HUDEP-2 (cell line): Measurements from ENCODE around the gene COMMD1.
"Not testable (repeated sequence)": the region's sequence is repeated elsewhere in the genome, so short reads cannot be mapped to it uniquely, and the experiment has no call there.

ENCODE experiments used
- DNase-seq, 76 experiments: peaks; one replicate each; lab custom pipeline; 2025; ENCODE audit not compliant: unreplicated experiment in 76 of 76; lab: John Stamatoyannopoulos, UW

The COMMD1 gene

DNA sequence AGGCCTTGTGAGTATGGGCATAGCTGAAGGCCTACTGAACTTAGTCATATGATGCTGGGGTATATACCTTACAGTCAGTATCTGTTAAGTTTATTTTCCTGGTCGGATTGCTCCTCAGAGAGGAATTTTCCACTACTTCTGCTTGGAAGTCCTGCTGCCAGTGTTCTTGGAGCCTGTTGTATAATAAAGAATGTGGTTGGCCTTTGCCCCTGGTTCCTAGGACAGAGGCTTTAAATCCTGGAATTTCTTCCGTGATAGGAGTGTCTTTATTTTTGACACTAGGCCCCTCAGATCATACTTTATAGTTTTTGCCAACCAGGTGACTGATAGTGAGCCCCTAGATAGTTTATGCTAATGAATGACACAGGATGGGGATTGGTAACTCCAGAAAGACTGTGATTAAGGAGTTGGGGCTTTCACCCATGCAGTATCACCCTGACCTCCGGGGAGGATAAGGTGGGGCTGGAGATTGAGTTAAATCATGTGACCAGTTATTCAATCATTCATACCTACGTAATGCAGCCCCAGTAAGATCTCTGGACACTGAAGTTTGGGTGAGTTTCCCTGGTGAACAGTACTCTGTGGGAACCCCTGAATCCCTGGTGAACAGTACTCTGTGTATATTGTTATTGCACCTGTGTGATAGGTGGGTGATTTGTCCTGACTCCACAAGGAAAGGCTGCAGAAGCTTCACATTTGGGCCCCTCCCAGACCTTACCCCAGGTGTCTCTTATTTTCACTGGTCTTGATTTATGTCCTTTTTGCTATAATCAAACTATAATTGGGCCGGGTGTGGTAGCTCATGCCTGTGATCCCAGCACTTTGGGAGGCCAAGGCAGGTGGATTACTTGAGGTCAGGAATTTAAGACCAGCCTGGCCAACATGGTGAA is 56.9 kb downstream of the COMMD1 start:
- DNase-seq: no peak

GRCh38 chr2:61966087-61966727 is 60.7 kb downstream of the COMMD1 start:
- no peak for DNase-seq

DNA sequence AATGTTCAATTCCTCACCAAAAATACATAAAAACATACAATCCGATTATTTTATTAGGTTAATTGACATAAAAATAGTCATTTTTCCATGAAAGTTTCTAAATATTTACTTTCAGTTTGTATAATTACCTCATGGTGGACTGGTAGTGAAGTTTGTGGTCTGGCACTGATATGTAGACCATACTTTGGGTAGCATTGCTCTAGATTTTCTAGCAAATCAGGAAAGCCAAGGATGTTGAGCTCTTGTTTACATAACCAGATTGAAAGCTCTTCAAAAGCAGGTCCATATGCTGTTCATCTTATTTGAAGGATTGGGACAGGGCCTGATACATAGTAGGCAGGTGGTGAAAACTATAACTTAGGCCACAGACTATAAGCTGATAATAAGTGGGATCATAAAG is 61.8 kb downstream of the COMMD1 start:
- no peak for DNase-seq

- no peak for DNase-seq
Observed at GRCh38 chr2:61969376-61969775, 63.9 kb downstream of the COMMD1 start.

GRCh38 chr2:61970807-61971556 is 65.5 kb downstream of the COMMD1 start:
- DNase-seq: no peak

- DNase-seq: peak in 49 of 76 experiments; percentile 5 to 69 (median 29)
Observed at GRCh38 chr2:61978522-61978921, 73.0 kb downstream of the COMMD1 start.

DNA sequence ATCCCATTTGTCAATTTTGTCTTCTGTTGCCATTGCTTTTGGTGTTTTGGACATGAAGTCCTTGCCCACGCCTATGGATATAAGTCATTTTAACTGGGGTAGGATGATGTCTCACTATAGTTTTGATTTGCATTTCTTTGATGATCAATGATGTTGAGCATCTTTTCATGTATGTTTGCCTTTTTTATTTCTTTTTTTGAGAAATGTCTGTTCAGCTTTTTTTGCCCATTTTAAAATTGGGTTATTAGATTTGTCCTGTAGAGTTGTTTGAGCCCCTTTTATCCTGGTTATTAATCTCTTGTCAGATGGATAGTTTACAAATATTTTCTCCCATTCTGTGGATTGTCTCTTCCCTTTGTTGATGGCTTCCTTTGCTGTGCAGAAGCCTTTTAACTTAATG is 75.3 kb downstream of the COMMD1 start:
- DNase-seq: no peak

- no peak for DNase-seq
Observed at GRCh38 chr2:61984682-61985081, 79.2 kb downstream of the COMMD1 start.

- peak in 47 of 76 experiments; percentile 2 to 69 (median 40) for DNase-seq
Observed at GRCh38 chr2:61988462-61989366, 83.2 kb downstream of the COMMD1 start.

DNA sequence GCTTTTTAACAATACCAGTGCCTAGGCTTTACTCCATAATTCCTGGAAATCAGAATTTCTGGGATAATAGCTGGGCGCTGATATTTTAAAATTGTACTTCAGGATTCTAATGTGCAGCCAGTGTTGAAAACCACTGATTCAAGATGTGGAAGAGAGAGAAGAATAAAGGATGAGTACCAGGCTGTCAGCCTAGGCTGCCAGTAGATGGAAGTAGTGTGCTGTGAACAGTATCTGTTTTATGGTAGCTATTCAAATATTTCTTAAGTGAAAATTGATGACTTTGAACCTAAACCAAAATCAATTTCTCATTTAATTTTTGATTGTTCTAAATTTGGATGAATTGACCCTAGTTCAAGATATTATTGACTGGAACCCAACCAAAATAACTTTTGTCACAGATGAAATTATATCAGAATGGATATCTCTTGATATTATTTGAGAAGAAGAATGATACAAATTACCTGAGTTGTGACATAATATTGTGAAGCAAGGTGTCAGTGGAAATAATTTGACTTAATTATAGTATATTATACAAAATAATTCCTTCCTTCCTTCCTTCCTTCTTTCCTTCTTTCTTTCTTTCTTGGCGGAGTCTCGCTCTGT is 88.0 kb downstream of the COMMD1 start:
- DNase-seq: peak in 27 of 76 experiments; percentile 2 to 49 (median 21)

- DNase-seq: no peak
Observed at GRCh38 chr2:61994531-61994930, 89.1 kb downstream of the COMMD1 start.

DNA sequence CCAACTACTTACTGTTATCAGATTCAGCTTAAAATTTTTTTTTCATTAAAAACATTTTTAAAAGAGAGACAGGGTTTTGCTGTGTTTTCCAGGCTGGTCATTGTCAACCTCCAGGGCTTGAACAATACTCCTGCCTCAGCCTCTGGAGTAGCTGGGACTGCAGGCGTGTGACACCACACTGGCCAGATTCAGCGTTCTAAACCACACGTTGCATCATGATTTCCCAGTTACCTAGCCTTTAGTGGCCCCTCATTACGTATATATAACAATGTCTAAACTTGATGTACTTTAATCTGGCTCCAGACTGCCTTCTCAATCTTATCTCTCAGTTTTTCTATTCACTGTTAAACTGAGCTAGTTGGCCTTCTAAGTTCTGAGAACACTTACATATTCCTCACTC is 89.6 kb downstream of the COMMD1 start:
- DNase-seq: no peak

DNA sequence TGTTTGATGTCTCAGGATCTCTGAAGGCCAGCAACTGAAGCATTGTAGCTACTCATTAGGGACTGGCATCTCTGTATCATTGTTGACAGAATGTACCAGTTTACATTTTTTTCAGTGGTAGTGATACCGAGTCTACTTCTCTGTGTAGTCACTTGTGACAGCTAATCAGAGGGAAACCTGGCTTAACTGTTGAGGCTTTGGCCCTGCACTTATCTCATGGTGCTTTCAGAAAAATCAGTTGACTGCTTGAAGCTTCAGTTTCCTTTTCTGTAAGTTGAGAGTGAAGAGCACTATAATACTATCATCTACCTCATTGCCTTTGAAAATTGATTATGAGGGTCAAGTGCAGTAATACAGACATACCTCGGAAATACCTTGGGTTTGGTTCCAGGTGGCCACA is 90.0 kb downstream of the COMMD1 start:
- DNase-seq: peak in 14 of 76 experiments; percentile 2 to 40 (median 15)

DNA sequence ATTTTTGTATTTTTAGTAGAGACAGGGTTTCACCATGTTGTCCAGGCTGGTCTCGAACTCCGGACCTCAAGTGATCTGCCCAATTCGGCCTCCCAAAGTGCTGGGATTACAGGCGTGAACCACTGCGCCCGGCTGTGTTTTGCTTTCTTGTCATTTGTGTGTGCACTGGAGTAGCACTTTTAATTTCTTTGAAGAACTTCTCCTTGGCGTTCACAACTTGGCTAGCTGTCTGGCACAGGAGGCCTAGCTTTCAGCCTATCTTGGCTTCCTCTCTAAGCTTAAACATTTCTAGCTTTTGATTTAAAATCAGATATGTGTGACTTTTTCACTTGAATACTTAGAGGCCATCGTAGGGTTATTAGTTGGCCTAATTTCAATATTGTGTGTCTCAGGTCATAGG is 93.0 kb downstream of the COMMD1 start:
- DNase-seq: no peak

DNA sequence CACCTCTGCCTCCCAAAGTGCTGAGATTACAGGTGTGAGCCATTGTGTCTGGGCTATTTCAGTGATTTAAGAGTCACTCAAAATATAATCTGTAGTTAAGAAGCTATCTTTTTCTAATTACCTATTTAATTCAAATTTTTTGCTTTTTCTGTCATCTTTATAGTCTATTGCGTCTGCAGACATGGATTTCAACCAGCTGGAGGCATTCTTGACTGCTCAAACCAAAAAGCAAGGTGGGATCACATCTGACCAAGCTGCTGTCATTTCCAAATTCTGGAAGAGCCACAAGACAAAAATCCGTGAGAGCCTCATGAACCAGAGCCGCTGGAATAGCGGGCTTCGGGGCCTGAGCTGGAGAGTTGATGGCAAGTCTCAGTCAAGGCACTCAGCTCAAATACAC is 95.1 kb downstream of the COMMD1 start:
- no peak for DNase-seq

DNA sequence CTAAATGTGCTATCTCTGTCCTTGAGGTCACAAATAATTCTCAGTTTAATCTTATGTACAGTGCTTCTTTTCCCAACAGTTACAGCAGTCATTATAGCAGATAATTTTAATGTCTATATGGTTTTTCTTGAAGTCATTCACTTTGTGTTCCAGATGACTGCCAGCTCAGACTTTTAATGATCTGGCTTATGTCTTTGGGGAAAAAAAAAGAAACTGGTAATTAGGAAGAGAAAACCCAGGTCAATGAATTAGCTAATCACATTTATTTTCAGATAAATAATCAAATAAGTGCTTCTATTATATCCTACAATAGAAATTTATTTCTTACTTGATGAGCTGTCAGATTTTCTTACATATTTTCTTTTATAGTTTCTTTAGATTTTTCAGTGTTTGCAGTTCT is 96.0 kb downstream of the COMMD1 start:
- DNase-seq: no peak

- not testable (repeated sequence) for DNase-seq
Observed at GRCh38 chr2:62004428-62004827, 99.0 kb downstream of the COMMD1 start.

DNA sequence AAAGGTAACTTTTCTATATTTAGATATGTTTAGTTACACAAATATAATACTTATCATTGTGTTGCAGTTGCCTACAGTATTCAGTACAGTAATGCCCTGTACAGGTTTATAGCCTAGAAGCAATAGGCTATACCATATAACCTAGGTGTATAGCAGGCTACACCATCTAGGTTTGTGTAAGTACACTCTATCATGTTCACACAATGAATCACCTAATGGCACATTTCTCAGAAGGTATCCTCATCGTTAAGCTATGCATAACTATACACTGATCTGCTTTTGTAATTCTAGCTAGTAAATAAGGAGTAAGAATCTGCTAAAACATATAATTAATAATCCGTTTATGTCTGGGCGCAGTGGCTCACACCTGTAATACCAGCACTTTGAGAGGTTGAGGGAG is 102.1 kb downstream of the COMMD1 start:
- no peak for DNase-seq

DNA sequence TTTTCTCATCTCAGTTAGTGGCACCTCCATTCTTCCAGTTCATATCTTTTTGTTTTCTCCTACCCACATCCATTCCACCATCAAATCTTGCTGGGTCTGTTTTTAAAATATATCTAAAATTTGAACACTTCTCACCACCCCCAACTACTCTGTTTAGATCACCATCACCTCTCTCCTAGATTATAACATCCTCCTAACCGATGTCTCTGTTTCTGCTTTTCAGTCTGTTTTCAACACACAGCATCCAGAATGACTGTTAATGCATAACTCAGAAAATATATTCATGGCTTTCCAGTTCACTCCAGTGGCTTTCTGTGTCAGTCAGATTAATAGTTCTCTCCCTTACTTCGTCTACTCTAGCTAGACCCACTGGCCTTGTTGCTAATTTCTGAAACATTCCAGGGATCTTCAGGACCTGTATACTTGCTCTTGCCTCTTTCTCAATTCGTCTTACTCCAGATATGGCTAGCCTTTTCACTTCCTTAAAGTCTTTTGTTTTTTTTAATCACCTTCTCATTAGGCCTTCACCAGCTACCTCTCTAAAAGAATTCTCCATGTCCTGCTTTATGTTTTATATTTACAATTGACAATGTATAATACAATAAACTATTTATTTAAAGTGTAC is 105.3 kb downstream of the COMMD1 start:
- no peak for DNase-seq
